Measurements from ENCODE around the gene NPC2. TPM values are rescaled to one million over a fixed set of nuclear protein-coding genes. Genes with fewer than 3 reads are reported as not detected.

NPC2 gene
- polyA plus RNA-seq, 2 of the 4 experiments (the other 2 are of a cell fraction): 97.7 to 457 TPM

GRCh38 chr14:74531006-74531405 is 37.9 kb upstream of the NPC2 start:
- H3K27ac ChIP-seq: no peak overlapping the region; a peak in 1 of 6 replicates
- FAIRE-seq: no peak
- no peak for TF ChIP-seq FOSB (CRISPR knock-in tag; IDR thresholded peaks at IDR 0.05)
- no peak for TF ChIP-seq EHF (CRISPR knock-in tag; IDR thresholded peaks at IDR 0.05)
- no peak for TF ChIP-seq ZSCAN20 (CRISPR knock-in tag; IDR thresholded peaks at IDR 0.05)
- TF ChIP-seq KDM5A (IDR thresholded peaks at IDR 0.05): no peak
- no peak for TF ChIP-seq JUN (IDR thresholded peaks at IDR 0.05)
- no peak for TF ChIP-seq ZNF302 (CRISPR knock-in tag; IDR thresholded peaks at IDR 0.05)
- TF ChIP-seq EP300 (IDR thresholded peaks at IDR 0.05): no peak
- TF ChIP-seq PHF8 (IDR thresholded peaks at IDR 0.05; ENCODE audit: borderline replicate concordance, low read depth): no peak
- no peak for TF ChIP-seq SMC3 (IDR thresholded peaks at IDR 0.05)
- no peak for TF ChIP-seq FOXS1 (CRISPR knock-in tag; IDR thresholded peaks at IDR 0.05)
- TF ChIP-seq EHMT2 (IDR thresholded peaks at IDR 0.05; ENCODE audit: low read depth): no peak
- TF ChIP-seq CHD2 (IDR thresholded peaks at IDR 0.05; ENCODE audit: low read length, partially characterized antibody): no peak
- TF ChIP-seq HEYL (CRISPR knock-in tag; IDR thresholded peaks at IDR 0.05): no peak
- TF ChIP-seq CEBPB (IDR thresholded peaks at IDR 0.05): no peak
- TF ChIP-seq BHLHE40 (IDR thresholded peaks at IDR 0.05; ENCODE audit: low read depth, low read length): no peak
- TF ChIP-seq ELK1 (IDR thresholded peaks at IDR 0.05; ENCODE audit: low read depth, low read length): no peak
- no peak for TF ChIP-seq SREBF2 (IDR thresholded peaks at IDR 0.05)
- TF ChIP-seq, protein P1, sequence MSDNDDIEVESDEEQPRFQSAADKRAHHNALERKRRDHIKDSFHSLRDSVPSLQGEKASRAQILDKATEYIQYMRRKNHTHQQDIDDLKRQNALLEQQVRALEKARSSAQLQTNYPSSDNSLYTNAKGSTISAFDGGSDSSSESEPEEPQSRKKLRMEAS (IDR thresholded peaks at IDR 0.05): no peak
- TF ChIP-seq FOSL2 (IDR thresholded peaks at IDR 0.05): no peak
- TF ChIP-seq FOSL2 (CRISPR knock-in tag; IDR thresholded peaks at IDR 0.05): no peak
- no peak for TF ChIP-seq CBX2 (IDR thresholded peaks at IDR 0.05; ENCODE audit: borderline replicate concordance, low read depth)
- no peaks in the 10 kb centered on the region for H3K9me3 ChIP-seq
- CTCF ChIA-PET: interaction anchor here (1.6 kb wide), 1 partner anchor 94 kb away, joined by 5 read pairs; no protein-coding TSS in a partner anchor
- POLR2A ChIA-PET: no interaction called here
- no peak overlapping the region for H3K4me3 ChIP-seq
- no peak for DNase-seq (ENCODE audit: low read depth in 1 of 2, low spot score in 1 of 2)
- WGBS (ENCODE audit: missing lambda C conversion rate): 81% methylated on average over 3 of the region's 3 CpGs
- no peak for ATAC-seq
- peaks cover 10% of the 10 kb centered on the region for H3K4me1 ChIP-seq
- no peak overlapping the region for H3K4me2 ChIP-seq

DNA sequence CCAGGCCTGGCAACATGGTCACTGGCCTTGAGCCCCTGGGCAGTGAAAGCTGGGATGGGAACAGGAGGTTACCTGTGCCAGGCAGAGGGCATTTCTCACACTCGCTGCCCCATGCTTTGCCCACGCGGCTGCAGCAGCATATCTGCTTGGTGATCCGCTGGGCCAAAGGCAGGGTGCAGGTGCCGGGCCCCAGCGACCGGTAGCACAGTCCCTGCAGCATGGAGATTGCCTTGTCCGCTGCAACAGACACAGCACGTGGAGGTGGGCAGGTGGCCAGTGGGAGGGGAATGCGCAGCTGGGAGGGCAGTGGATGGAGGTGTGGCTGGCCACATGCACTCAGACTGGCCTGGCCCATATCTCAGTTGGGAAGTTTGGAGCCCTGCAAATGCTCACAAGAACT is 35.8 kb upstream of the NPC2 start:
- TF ChIP-seq JUN (IDR thresholded peaks at IDR 0.05) (no peak), ZFP36 (IDR thresholded peaks at IDR 0.05; ENCODE audit: borderline replicate concordance, partially characterized antibody) (no peak), GATA3 (IDR thresholded peaks at IDR 0.05; ENCODE audit: borderline replicate concordance) (no peak), MAFK (IDR thresholded peaks at IDR 0.05; ENCODE audit: partially characterized antibody) (no peak), NFE2L2 (conservative IDR thresholded peaks at IDR 0.05; ENCODE audit: low read length) (no peak), FOSL2 (IDR thresholded peaks at IDR 0.05) (no peak), FOSL2 (CRISPR knock-in tag; IDR thresholded peaks at IDR 0.05) (no peak), PBX3 (IDR thresholded peaks at IDR 0.05) (no peak), POLR2A (IDR thresholded peaks at IDR 0.05; ENCODE audit: low read length) (no peak), POLR2AphosphoS2 (conservative IDR thresholded peaks at IDR 0.05; ENCODE audit: low read length) (no peak), NPAS2 (CRISPR knock-in tag; IDR thresholded peaks at IDR 0.05; ENCODE audit: borderline replicate concordance) (no peak)
- TF ChIP-seq, protein P2, sequence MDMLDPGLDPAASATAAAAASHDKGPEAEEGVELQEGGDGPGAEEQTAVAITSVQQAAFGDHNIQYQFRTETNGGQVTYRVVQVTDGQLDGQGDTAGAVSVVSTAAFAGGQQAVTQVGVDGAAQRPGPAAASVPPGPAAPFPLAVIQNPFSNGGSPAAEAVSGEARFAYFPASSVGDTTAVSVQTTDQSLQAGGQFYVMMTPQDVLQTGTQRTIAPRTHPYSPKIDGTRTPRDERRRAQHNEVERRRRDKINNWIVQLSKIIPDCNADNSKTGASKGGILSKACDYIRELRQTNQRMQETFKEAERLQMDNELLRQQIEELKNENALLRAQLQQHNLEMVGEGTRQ (IDR thresholded peaks at IDR 0.05): no peak
- ATAC-seq (no peak), FAIRE-seq (no peak), DNase-seq (ENCODE audit: low read depth in 1 of 2, low spot score in 1 of 2) (no peak)
- Histone ChIP-seq H3K4me2 (no peak overlapping the region), H3K4me1 (peaks cover 10% of the 10 kb centered on the region), H3K27ac (no peak overlapping the region), H3K4me3 (no peak overlapping the region), H3K9me3 (no peaks in the 10 kb centered on the region)
- WGBS (ENCODE audit: missing lambda C conversion rate): 91% methylated on average over 6 of the region's 10 CpGs
- ChIA-PET POLR2A (no interaction called here), CTCF (interaction anchor here (1.1 to 4.5 kb wide), 3 partner anchors 8 to 84 kb away, joined by 3 to 24 read pairs (median 14); no protein-coding TSS in a partner anchor)

All from A549 (cell line).